ENCODE results near the gene PPTC7.
"Not testable (repeated sequence)": the region's sequence is repeated elsewhere in the genome, so short reads cannot be mapped to it uniquely, and the experiment has no call there.

The PPTC7 gene

DNA sequence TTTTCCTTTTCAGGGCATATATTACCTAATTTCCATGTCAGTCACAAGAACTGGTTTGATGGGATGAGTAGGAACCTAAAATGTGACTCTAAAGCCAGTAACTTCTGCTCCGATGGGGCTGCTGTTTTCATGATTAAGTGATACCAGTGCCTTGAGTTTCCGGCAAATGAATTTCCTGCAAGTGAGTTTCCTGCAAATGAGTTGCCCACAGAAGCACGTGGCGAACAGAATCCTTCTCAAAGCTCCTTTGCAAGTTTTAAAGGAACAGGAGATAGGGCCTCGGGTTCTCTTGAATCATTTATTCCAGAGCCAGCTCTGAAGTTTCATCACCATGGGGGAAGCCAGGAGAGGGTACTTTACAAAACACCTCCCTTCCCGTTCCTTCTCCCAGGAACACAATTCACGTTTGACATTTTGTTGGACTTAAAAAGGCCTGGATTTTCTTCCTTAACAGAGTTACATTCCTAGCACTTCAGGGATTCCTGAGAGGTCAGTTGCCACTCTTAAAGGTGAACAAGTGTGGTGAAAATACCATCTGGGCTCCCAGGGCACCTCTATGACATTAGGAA lies 2.2 kb upstream of the PPTC7 start:
- DNase-seq (ENCODE audit: low read depth in 2 of 2), result no peak

- DNase-seq (ENCODE audit: low read depth in 2 of 2), result peak; percentile 59 to 70
Observed at GRCh38 chr12:110582276-110583136, 612 bp downstream of the PPTC7 start.

- DNase-seq (ENCODE audit: low read depth in 2 of 2), result no peak
Observed at GRCh38 chr12:110581931-110582275, 1.2 kb downstream of the PPTC7 start.

- no peak for DNase-seq (ENCODE audit: low read depth in 2 of 2)
Observed at GRCh38 chr12:110579535-110580253, 3.4 kb downstream of the PPTC7 start.

DNA sequence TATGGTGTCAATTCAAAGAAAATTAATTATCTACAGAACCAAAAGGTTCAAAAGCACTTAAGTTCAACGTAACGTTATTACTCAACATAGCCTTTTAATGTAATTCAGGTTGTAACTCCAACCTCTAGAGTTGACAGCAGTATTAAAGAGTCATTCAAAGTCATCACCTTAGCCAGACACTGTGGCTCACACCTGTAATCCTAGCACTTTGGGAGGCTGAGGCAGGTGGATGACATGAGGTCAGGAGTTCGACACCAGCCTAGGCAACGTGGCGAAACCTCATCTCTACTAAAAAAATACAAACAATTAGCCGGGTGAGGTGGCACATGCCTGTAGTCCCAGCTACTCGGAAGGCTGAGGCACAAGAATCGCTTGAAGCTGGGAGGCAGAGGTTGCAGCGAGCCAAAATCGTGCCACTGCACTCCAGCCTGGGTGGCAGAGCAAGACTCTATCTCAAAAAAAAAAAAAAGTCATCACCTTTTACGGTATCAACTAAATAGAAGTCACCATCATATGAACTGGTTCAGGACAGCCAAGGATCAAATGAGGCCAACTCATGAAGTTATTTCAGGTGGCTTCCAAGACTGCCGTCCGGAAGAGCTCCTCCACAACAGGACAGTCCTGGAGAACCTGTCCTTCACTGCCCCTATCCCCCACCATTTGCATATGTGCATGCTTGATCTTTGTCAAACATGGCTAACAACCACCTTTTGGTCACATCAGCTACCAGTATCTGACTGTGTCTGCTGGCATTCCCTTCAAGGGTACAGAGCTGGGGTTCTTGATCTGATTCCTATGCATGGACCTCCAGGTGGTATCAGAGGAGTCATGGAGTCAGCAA lies 4.2 kb downstream of the PPTC7 start:
- no peak for DNase-seq (ENCODE audit: low read depth in 2 of 2)

DNA sequence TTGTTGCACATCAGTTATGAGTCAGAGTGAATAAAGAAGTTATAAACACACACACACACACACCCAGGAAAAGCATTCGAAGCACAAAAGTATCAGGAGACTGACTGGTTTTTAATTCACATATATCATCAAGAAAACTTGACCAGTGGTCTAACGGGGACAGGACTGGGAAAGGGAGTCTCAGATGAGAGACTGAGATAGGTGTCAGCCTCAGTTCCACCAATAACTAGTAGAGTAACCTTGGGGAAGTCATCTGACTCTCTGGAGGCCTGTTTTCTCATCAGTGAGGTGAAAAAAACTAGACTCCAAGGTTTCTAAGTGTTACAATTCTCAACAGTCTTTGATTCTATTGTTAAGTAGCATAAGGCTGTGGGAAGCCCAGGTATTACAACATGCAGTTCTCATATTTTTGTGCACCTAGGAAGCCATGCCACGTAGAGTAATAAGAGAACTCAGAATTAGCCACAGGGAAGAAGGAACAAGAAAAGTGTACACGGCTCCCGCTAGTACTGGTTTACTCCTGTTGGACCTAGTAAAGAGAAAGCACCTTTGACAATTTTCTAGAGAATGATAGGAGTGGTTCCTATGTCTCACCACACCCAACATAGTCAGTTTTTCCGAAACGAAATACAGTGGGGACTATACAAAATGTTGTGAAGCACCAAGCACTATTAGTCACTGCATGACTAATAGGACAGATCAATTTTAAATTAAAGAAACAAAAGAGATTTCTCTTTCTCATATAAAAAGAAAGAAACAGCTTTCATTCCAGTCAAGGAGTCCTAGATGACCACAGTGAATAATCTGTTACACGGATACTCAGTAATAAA lies 5.0 kb downstream of the PPTC7 start:
- peak in 1 of 2 donors; percentile 36 for DNase-seq (ENCODE audit: low read depth in 2 of 2)

- no peak for DNase-seq (ENCODE audit: low read depth in 2 of 2)
Observed at GRCh38 chr12:110576504-110576903, 6.6 kb downstream of the PPTC7 start.

DNA sequence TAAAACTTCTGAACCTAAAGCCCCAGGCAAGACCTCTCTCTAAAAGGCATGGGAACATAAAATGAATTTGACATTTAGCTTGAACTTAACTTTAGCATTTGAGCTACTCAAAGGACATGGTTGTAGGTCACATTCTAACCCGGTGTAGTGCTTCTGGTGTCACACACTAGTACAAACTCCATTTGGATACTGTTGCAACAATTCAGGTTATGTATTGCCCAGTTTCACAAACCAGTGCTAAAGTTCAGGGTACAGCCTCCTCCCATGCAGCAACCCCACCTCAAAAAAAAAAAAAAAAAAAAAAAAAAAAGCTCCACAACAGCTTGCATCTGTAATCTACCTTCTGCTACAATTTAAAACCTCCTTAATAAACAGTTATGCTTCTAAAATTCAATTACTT lies 7.8 kb downstream of the PPTC7 start:
- no peak for DNase-seq (ENCODE audit: low read depth in 2 of 2)

DNA sequence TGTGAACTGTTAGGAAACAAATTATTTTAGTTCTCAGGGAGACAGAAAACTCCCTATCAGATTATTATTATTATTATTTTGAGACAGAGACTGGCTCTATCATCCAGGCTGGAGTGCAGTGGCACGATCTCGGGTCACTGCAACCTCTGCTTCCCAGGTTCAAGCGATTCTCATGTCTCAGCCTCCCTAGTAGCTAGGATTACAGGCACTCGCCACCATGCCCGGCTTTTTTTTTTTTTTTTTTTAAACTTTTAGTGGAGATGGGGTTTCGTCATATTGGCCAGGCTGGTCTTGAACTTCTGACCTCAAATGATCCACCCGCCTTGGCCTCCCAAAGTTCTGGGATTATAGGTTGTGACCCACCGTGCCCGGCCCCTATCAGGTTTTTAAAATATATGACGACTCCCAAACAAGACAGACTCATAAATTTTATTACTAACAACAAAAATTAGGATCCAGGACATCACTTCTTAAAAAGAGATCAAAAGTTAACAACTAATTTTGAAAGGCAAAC lies 8.3 kb downstream of the PPTC7 start:
- DNase-seq (ENCODE audit: low read depth in 2 of 2), result not testable (repeated sequence)

DNA sequence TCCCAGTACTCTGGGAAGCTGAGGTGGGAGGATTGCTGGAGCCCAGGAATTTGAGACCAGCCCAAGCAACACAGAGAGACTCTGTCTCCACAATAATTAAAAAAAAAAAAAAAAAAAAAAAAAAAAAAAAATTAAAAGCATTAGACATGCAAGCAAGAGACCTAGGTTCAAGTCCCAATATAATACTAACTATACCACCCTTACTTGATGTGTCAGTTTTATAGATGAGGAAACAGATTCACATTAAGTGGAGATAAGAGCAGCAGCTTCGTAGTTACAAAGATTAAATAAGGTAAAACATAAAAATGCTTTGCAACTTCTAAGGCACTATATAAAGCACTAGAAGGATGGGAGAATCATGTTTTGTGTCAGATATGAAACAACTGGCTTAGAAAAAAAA lies 9.1 kb downstream of the PPTC7 start:
- no peak for DNase-seq (ENCODE audit: low read depth in 2 of 2)

DNA sequence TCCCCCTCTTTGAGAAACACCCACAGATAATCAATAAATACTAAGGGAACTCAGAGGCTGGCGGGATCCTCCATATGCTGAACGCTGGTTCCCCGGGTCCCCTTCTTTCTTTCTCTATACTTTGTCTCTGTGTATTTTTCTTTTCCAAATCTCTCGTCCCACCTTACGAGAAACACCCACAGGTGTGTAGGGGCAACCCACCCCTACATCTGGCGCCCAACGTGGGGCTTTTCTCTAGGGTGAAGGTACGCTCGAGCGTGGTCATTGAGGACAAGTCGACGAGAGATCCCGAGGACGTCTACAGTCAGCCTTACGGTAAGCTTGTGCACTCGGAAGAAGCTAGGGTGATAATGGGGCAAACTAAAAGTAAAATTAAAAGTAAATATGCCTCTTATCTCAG lies 12.3 kb downstream of the PPTC7 start:
- not testable (repeated sequence) for DNase-seq (ENCODE audit: low read depth in 2 of 2)

DNA sequence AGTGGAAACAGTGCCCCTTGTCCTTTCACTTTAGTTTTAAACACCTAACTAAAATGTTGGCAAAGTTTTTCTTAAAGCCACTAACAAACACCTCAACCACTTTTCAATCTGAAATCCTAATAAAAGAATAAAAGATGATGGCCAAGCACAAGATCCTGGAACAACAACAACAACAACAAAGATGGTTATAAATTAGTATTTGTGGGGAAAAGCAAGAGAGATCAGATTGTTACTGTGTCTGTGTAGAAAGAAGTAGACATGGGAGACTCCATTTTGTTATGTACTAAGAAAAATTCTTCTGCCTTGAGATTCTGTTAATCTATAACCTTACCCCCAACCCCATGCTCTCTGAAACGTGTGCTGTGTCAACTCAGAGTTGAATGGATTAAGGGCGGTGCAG lies 13.3 kb downstream of the PPTC7 start:
- DNase-seq (ENCODE audit: low read depth in 2 of 2), result not testable (repeated sequence)

DNA sequence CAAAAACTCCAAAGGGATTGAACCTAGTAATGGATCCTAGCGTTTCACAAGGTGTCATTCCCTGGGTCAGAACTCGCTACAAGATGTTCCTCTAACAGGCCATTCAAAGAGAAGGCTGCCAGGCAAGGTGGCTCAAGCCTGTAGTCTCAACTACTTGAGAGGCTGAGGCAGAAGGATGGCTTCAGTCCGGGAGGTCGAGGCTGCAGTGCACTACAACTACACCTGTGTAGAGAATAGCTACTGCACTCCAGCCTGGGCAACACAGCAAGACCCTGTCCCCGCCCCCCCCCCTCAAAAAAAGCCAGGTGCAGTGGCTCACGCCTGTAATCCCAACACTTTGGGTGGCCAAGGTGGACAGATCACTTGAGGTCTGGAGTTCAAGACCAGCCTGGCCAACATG lies 14.4 kb downstream of the PPTC7 start:
- no peak for DNase-seq (ENCODE audit: low read depth in 2 of 2)

DNA sequence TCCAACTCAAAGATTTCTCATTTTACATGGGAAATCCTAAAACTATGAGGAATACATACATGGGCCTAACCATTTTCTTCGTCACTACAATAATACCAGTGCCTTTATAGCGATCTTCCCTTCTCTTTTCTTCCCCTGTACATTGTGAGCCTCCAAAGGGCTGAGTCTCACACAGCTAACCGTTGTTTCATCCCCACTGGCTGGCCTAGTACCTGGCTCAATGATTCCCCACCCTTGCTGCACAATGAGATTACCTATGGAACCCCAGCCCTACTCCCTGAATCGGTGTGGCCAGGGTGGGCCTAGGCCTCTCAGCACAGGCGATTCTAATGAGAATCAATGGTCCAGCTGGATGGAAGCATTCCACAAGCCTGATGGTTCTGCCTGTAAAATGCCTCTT lies 16.1 kb downstream of the PPTC7 start:
- no peak for DNase-seq (ENCODE audit: low read depth in 2 of 2)

GRCh38 chr12:110565894-110566871 lies 16.9 kb downstream of the PPTC7 start:
- DNase-seq (ENCODE audit: low read depth in 2 of 2), result no peak

DNA sequence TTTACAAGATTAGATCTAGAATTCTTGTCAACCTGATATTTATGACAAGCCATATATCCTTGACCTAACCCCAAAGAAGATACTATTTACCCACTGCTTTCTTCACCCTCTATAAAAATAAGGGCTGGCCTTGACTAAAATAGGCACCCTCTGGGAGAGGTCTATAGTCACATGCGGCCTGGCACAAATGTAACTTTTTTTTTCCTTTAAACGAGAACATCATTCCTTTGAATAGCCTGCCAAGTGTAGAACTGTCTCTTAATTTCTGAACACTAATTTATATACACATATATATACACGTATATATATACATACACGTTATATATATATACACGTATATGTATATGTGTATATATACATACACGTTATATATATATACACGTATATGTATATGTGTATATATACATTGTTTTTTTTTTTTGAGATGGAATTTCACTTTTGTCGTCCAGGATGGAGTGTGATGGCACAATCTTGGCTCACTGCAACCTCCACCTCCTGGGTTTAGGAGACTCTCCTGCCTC lies 18.6 kb downstream of the PPTC7 start:
- DNase-seq (ENCODE audit: low read depth in 2 of 2), result no peak

DNA sequence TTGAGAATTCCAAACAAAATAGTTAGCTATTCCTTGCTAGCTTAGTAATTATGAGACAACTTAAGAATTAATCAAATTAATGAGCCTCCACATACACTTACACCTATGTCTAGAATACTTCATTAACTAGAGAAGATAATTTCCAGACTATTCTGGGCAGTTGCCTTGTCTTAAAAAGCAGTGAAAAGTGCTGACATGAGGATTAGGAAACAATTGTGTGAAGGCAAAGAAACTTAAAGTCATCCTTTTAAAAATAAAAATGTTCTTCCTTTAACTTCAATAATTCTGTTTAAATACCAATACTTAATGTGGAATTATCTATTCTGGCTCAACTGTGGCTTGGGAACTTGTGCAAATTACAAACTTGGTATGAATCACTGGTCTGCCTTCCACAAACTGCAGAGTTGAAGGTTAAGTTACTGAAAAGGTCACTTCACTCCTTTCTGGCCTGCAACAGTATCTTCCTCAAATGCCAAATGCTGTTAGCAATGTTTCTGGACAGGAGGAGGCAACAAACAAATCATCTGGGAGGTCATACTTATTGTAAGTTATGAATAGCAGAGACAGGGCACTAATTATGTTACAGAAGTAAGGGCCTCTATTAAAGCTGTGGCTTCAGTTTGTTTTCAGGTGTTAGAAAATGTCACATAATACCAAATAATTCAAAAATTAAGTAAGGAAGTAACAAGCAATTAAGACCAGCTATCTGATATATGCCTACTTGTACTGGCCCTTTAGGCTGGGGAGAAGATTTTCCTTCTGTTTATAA lies 19.2 kb downstream of the PPTC7 start:
- no peak for DNase-seq (ENCODE audit: low read depth in 2 of 2)

GRCh38 chr12:110562386-110562785 lies 20.7 kb downstream of the PPTC7 start:
- not testable (repeated sequence) for DNase-seq (ENCODE audit: low read depth in 2 of 2)

Data from activated CD8-positive, alpha-beta memory T cell treated with anti-CD3 and anti-CD28 coated beads for 4 hours (primary cell).